Endothelial cell (in vitro differentiated cells): Measurements from ENCODE around the gene FBXO24. TPM values are rescaled to one million over a fixed set of nuclear protein-coding genes. Genes with fewer than 3 reads are reported as not detected.

Experiments
- DNase-seq: peaks from one replicate; pipeline ENCODE4 v3.0.0; 2021; ENCODE audit warnings: low spot score
- H3K27ac Mint-ChIP-seq: one replicate; pipeline ENCODE4 v1.8.0; 2021; ENCODE audit warnings: mixed read lengths, inconsistent platforms; ENCODE audit not compliant: unreplicated experiment
- H3K27me3 Mint-ChIP-seq: one replicate; pipeline ENCODE4 v1.8.0; 2021; ENCODE audit warnings: mild to moderate bottlenecking, moderate library complexity, mixed read lengths, inconsistent platforms; ENCODE audit not compliant: unreplicated experiment
- H3K36me3 Mint-ChIP-seq: one replicate; pipeline ENCODE4 v1.8.0; 2021; ENCODE audit warnings: mild to moderate bottlenecking, low read depth, mixed read lengths, inconsistent platforms; ENCODE audit not compliant: unreplicated experiment
- H3K4me1 Mint-ChIP-seq: one replicate; pipeline ENCODE4 v1.8.0; 2021; ENCODE audit warnings: mild to moderate bottlenecking, mixed read lengths, inconsistent platforms; ENCODE audit not compliant: unreplicated experiment
- H3K4me3 Mint-ChIP-seq: one replicate; pipeline ENCODE4 v1.8.0; 2021; ENCODE audit warnings: mild to moderate bottlenecking, mixed read lengths, inconsistent platforms; ENCODE audit not compliant: unreplicated experiment
- H3K9me3 Mint-ChIP-seq: one replicate; pipeline ENCODE4 v1.8.0; 2021; ENCODE audit warnings: mixed read lengths, inconsistent platforms; ENCODE audit not compliant: unreplicated experiment
- total RNA-seq: library from RNA; stranded (reverse); fragmentation: NEBNext Ultra II Directional; extraction: Animal tissue kit (Norgen Biotek cat#: 25700); gene quantifications from one replicate; pipeline ENCODE4 v1.2.1, GENCODE V29; 2021; ENCODE audit not compliant: unreplicated experiment
- TF ChIP-seq, protein P1 (sequence below): fragments of 200-600 bp; sonication (generic); IDR thresholded peaks from one replicate; pipeline ENCODE4 v1.5.0; 2021; ENCODE audit warnings: antibody characterized with exemption; ENCODE audit not compliant: unreplicated experiment

FBXO24 gene
- total RNA-seq, 1 donor from 2014 or later: 1.3 TPM

DNA sequence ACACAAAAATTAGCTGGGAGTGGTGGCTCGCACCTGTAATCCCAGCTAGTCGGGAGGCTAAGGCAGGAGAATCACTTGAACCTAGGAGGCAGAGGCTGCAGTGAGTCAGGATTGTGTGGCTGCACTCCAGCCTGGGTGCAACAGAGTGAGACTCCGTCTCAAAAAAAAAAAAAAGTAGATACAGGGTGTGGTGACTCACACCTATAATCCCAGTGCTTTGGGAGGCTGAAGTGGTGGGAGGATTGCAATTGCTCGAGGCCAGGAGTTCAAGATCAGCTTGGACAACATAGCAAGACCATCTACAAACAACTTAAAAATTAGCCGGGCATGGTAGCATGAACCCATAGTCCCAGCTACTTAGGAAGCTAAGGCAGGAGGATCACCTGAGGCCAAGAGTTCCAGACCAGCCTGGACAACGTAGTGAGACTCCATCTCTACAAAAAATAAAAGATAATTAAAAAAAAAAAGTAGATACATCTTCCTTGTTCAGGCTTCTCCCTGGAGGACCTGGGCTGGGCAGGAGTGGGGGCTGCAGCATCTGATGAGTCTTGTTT is 28.3 kb downstream of the FBXO24 start:
- DNase-seq: no peak
- Mint-ChIP-seq H3K4me3 (no peak overlapping the region), H3K4me1 (peaks cover 13% of the 10 kb centered on the region), H3K9me3 (no peaks in the 10 kb centered on the region), H3K36me3 (peaks cover 7% of the 10 kb centered on the region), H3K27ac (no peak overlapping the region), H3K27me3 (no peaks in the 10 kb centered on the region)
- TF ChIP-seq, protein P1, sequence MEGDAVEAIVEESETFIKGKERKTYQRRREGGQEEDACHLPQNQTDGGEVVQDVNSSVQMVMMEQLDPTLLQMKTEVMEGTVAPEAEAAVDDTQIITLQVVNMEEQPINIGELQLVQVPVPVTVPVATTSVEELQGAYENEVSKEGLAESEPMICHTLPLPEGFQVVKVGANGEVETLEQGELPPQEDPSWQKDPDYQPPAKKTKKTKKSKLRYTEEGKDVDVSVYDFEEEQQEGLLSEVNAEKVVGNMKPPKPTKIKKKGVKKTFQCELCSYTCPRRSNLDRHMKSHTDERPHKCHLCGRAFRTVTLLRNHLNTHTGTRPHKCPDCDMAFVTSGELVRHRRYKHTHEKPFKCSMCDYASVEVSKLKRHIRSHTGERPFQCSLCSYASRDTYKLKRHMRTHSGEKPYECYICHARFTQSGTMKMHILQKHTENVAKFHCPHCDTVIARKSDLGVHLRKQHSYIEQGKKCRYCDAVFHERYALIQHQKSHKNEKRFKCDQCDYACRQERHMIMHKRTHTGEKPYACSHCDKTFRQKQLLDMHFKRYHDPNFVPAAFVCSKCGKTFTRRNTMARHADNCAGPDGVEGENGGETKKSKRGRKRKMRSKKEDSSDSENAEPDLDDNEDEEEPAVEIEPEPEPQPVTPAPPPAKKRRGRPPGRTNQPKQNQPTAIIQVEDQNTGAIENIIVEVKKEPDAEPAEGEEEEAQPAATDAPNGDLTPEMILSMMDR: no peak

DNA sequence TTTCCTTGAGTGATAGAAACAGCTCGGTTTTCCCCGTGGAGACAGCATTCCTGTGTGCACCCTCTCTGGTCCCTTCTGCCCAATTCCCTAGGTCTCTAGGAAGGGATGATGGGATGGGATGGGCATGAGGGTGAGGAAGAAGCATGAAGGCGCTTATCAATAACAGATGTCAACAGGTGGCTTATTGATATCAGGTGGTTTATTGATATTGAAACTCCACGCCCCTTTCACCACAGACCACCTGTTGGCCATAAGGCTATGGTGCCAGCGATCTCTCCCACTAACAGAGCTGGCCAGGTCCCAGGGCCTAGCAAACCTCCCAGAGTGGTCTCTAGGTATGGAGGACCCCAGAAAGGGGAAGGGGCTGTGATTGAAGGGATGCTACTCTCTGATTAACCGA is 34.1 kb downstream of the FBXO24 start:
- H3K27ac Mint-ChIP-seq: no peak overlapping the region
- H3K4me1 Mint-ChIP-seq: no peaks in the 10 kb centered on the region
- DNase-seq: no peak
- H3K9me3 Mint-ChIP-seq: no peaks in the 10 kb centered on the region
- no peak overlapping the region for H3K4me3 Mint-ChIP-seq
- TF ChIP-seq, protein P1: no peak
- H3K36me3 Mint-ChIP-seq: peaks cover 9% of the 10 kb centered on the region
- H3K27me3 Mint-ChIP-seq: peaks cover 5% of the 10 kb centered on the region

DNA sequence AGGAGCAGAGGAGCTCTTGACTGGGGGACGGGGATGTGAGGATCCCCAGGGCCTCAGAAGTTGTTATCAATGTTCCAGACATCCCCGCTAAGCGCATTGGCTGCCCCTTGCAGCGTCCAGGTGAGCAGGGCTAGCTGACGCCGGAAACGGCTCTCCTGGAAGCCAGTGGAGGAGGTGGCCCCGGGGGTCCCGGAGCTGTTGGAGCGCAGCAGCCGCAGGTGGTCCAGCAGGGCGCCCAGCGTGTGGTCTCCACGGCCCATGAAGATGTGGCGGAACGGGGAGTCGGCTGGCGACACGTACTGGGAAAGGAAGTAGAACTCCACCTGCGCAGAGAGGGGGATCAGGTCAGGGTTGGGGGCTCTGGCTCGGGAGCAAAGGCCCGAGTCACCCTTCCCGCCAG is 34.7 kb downstream of the FBXO24 start:
- H3K9me3 Mint-ChIP-seq: no peaks in the 10 kb centered on the region
- H3K4me3 Mint-ChIP-seq: no peak overlapping the region
- H3K27ac Mint-ChIP-seq: no peak overlapping the region
- no peak for DNase-seq
- TF ChIP-seq, protein P1: no peak
- no peaks in the 10 kb centered on the region for H3K4me1 Mint-ChIP-seq
- peaks cover 9% of the 10 kb centered on the region for H3K36me3 Mint-ChIP-seq
- H3K27me3 Mint-ChIP-seq: peaks cover 7% of the 10 kb centered on the region

DNA sequence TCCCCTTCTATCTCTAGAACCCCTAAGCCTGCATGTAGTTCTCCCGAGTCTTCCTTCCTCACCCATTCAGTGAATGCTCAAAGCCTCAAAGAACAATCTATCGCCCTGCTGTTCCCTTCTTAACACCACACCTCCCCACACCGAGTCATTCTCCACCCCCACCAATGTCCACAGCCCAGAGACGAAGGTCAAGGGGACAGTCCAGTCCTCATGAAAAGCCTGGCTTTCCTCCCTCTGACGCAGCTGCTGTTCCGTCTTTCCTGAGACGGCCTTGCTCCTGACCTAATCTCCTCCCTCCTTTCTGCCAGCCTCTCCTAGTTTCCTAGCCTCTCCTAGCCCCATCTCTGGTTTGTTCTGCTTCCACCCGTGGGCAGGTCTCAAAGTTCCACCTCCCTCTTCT is 35.4 kb downstream of the FBXO24 start:
- H3K36me3 Mint-ChIP-seq: peaks cover 9% of the 10 kb centered on the region
- H3K27me3 Mint-ChIP-seq: peaks cover 8% of the 10 kb centered on the region
- no peak for DNase-seq
- no peak overlapping the region for H3K27ac Mint-ChIP-seq
- peak overlapping the region; percentile 3 for H3K4me3 Mint-ChIP-seq
- H3K9me3 Mint-ChIP-seq: no peaks in the 10 kb centered on the region
- H3K4me1 Mint-ChIP-seq: no peaks in the 10 kb centered on the region
- TF ChIP-seq, protein P1: no peak

DNA sequence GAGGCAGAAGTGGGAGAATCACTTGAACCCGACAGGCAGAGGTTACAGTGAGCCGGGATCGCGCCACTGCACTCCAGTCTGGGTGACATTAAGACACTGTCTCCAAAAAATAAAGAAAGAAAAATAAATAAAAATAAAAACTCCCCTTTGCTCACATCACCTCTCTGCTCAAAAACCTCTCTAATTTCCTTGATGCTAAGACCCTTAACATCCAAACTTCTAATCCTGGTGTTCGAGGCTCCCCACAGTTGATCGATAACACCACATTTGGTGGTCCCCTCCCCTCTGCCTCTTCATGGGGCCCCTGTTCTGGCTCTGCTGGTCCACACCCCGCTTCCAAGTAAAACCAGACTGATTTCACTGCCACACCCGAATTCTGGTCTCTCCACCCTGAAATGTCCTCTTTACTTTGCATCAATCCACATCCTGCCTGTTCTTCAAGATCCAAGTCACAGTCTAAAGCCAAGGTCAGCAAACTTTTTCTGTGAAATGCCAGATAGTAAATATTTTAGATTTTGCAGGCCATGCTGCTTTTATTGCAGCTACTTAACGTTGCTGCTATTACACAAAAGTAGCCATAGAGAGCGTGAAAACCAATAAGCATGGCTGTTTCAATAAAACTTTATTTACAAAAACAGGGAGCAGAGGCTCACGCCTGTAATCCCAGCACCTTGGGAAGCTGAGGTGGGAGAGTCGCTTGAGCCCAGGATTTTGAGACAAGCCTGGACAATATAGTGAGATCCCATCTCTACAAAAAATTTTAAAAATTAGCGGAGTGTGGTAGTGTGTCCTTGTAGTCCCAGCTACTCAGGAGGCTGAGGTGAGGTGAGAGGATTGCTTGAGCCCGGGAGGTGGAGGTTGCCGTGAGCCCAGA is 38.1 kb downstream of the FBXO24 start:
- no peak for DNase-seq
- peak overlapping the region; percentile 10 for H3K4me3 Mint-ChIP-seq
- peaks cover 11% of the 10 kb centered on the region for H3K27me3 Mint-ChIP-seq
- peak overlapping the region; percentile 57 for H3K27ac Mint-ChIP-seq
- peaks cover 9% of the 10 kb centered on the region for H3K36me3 Mint-ChIP-seq
- TF ChIP-seq, protein P1: no peak
- no peaks in the 10 kb centered on the region for H3K4me1 Mint-ChIP-seq
- H3K9me3 Mint-ChIP-seq: no peaks in the 10 kb centered on the region
